MM.1S (cell line): Measurements from ENCODE around the gene STK32B.

Experiments used
- CTCF ChIP-seq: fragments of 300-600 bp; sonication (generic); IDR thresholded peaks from 2 replicates; pipeline ENCODE4 v1.5.1; 2016; ENCODE audit warnings: antibody characterized with exemption, low read length, mixed read lengths
- EZH2 ChIP-seq: fragments of 300-600 bp; sonication (generic); optimal IDR thresholded peaks from 2 replicates; pipeline ENCODE3; 2017; ENCODE audit warnings: low read depth, mild to moderate bottlenecking, antibody characterized with exemption, low read length, mixed read lengths
- EZH2phosphoT487 ChIP-seq: fragments of 300-600 bp; sonication (generic); IDR thresholded peaks from 2 replicates; pipeline ENCODE4 v1.6.1; 2018; ENCODE audit warnings: antibody characterized with exemption, low read length

- TF ChIP-seq CTCF (no peak), EZH2 (no peak), EZH2phosphoT487 (no peak)
Measured at GRCh38 chr4:5374592-5374991, 323.3 kb downstream of the STK32B start.
